ENCODE measurements around the gene CPPED1.

Gene CPPED1

GRCh38 chr16:12629271-12629670 is 174.4 kb downstream of the CPPED1 start:
- H3K27me3 ChIP-seq (ENCODE audit: control insufficient read depth, insufficient read depth, low read length), result peaks cover 34% of the 10 kb centered on the region
- no peaks in the 10 kb centered on the region for H3K36me3 ChIP-seq (ENCODE audit: insufficient read depth, low read length)
- H3K9me3 ChIP-seq (replicated peaks; ENCODE audit: low read length), result no peaks in the 10 kb centered on the region
- H3K4me2 ChIP-seq (ENCODE audit: low read length), result no peak overlapping the region
- no peak overlapping the region for H3K9ac ChIP-seq (ENCODE audit: low read depth, low read length)
- no peaks in the 10 kb centered on the region for H3K4me1 ChIP-seq (ENCODE audit: control insufficient read depth, insufficient read depth, low read length)
- H3K4me3 ChIP-seq (ENCODE audit: low read length), result no peak overlapping the region

- H3K36me3 ChIP-seq (ENCODE audit: insufficient read depth, low read length), result no peaks in the 10 kb centered on the region
- no peaks in the 10 kb centered on the region for H3K9me3 ChIP-seq (replicated peaks; ENCODE audit: low read length)
- H3K9ac ChIP-seq (ENCODE audit: low read depth, low read length), result no peak overlapping the region
- H3K4me1 ChIP-seq (ENCODE audit: control insufficient read depth, insufficient read depth, low read length), result no peaks in the 10 kb centered on the region
- H3K27me3 ChIP-seq (ENCODE audit: control insufficient read depth, insufficient read depth, low read length), result peaks cover 34% of the 10 kb centered on the region
- H3K4me2 ChIP-seq (ENCODE audit: low read length), result no peak overlapping the region
- H3K4me3 ChIP-seq (ENCODE audit: low read length), result no peak overlapping the region
Measured at GRCh38 chr16:12628536-12628935, 175.2 kb downstream of the CPPED1 start.

GRCh38 chr16:12627394-12627793 is 176.3 kb downstream of the CPPED1 start:
- H3K4me3 ChIP-seq (ENCODE audit: low read length), result no peak overlapping the region
- H3K9me3 ChIP-seq (replicated peaks; ENCODE audit: low read length), result no peaks in the 10 kb centered on the region
- no peak overlapping the region for H3K4me2 ChIP-seq (ENCODE audit: low read length)
- no peaks in the 10 kb centered on the region for H3K36me3 ChIP-seq (ENCODE audit: insufficient read depth, low read length)
- no peaks in the 10 kb centered on the region for H3K4me1 ChIP-seq (ENCODE audit: control insufficient read depth, insufficient read depth, low read length)
- H3K9ac ChIP-seq (ENCODE audit: low read depth, low read length), result no peak overlapping the region
- peaks cover 26% of the 10 kb centered on the region for H3K27me3 ChIP-seq (ENCODE audit: control insufficient read depth, insufficient read depth, low read length)

- Histone ChIP-seq H3K9me3 (replicated peaks; ENCODE audit: low read length) (no peaks in the 10 kb centered on the region), H3K27me3 (ENCODE audit: control insufficient read depth, insufficient read depth, low read length) (peaks cover 28% of the 10 kb centered on the region), H3K4me1 (ENCODE audit: control insufficient read depth, insufficient read depth, low read length) (no peaks in the 10 kb centered on the region), H3K4me2 (ENCODE audit: low read length) (no peak overlapping the region), H3K9ac (ENCODE audit: low read depth, low read length) (no peak overlapping the region), H3K36me3 (ENCODE audit: insufficient read depth, low read length) (no peaks in the 10 kb centered on the region), H3K4me3 (ENCODE audit: low read length) (no peak overlapping the region)
Measured at GRCh38 chr16:12626411-12626810, 177.3 kb downstream of the CPPED1 start.

- peaks cover 27% of the 10 kb centered on the region for H3K27me3 ChIP-seq (ENCODE audit: control insufficient read depth, insufficient read depth, low read length)
- no peaks in the 10 kb centered on the region for H3K9me3 ChIP-seq (replicated peaks; ENCODE audit: low read length)
- no peak overlapping the region for H3K4me3 ChIP-seq (ENCODE audit: low read length)
- no peak overlapping the region for H3K9ac ChIP-seq (ENCODE audit: low read depth, low read length)
- H3K4me1 ChIP-seq (ENCODE audit: control insufficient read depth, insufficient read depth, low read length), result no peaks in the 10 kb centered on the region
- no peak overlapping the region for H3K4me2 ChIP-seq (ENCODE audit: low read length)
- H3K36me3 ChIP-seq (ENCODE audit: insufficient read depth, low read length), result no peaks in the 10 kb centered on the region
Measured at GRCh38 chr16:12625716-12626115, 178.0 kb downstream of the CPPED1 start.

- Histone ChIP-seq H3K9me3 (replicated peaks; ENCODE audit: low read length) (no peaks in the 10 kb centered on the region), H3K36me3 (ENCODE audit: insufficient read depth, low read length) (no peaks in the 10 kb centered on the region), H3K4me2 (ENCODE audit: low read length) (no peak overlapping the region), H3K4me1 (ENCODE audit: control insufficient read depth, insufficient read depth, low read length) (no peaks in the 10 kb centered on the region), H3K4me3 (ENCODE audit: low read length) (no peak overlapping the region), H3K9ac (ENCODE audit: low read depth, low read length) (no peak overlapping the region), H3K27me3 (ENCODE audit: control insufficient read depth, insufficient read depth, low read length) (peaks cover 21% of the 10 kb centered on the region)
Measured at GRCh38 chr16:12625068-12625467, 178.6 kb downstream of the CPPED1 start.

- no peaks in the 10 kb centered on the region for H3K36me3 ChIP-seq (ENCODE audit: insufficient read depth, low read length)
- H3K9me3 ChIP-seq (replicated peaks; ENCODE audit: low read length), result no peaks in the 10 kb centered on the region
- no peaks in the 10 kb centered on the region for H3K4me1 ChIP-seq (ENCODE audit: control insufficient read depth, insufficient read depth, low read length)
- peaks cover 11% of the 10 kb centered on the region for H3K27me3 ChIP-seq (ENCODE audit: control insufficient read depth, insufficient read depth, low read length)
- H3K4me3 ChIP-seq (ENCODE audit: low read length), result no peak overlapping the region
- H3K4me2 ChIP-seq (ENCODE audit: low read length), result no peak overlapping the region
- no peak overlapping the region for H3K9ac ChIP-seq (ENCODE audit: low read depth, low read length)
Measured at GRCh38 chr16:12620150-12620549, 183.5 kb downstream of the CPPED1 start.

- Histone ChIP-seq H3K27me3 (ENCODE audit: control insufficient read depth, insufficient read depth, low read length) (peaks cover 11% of the 10 kb centered on the region), H3K4me3 (ENCODE audit: low read length) (no peak overlapping the region), H3K4me2 (ENCODE audit: low read length) (no peak overlapping the region), H3K4me1 (ENCODE audit: control insufficient read depth, insufficient read depth, low read length) (peaks cover 4% of the 10 kb centered on the region), H3K9ac (ENCODE audit: low read depth, low read length) (no peak overlapping the region), H3K36me3 (ENCODE audit: insufficient read depth, low read length) (no peaks in the 10 kb centered on the region), H3K9me3 (replicated peaks; ENCODE audit: low read length) (no peaks in the 10 kb centered on the region)
Measured at GRCh38 chr16:12618515-12618914, 185.2 kb downstream of the CPPED1 start.

- Histone ChIP-seq H3K36me3 (ENCODE audit: insufficient read depth, low read length) (no peaks in the 10 kb centered on the region), H3K9ac (ENCODE audit: low read depth, low read length) (no peak overlapping the region), H3K27me3 (ENCODE audit: control insufficient read depth, insufficient read depth, low read length) (peaks cover 14% of the 10 kb centered on the region), H3K4me2 (ENCODE audit: low read length) (no peak overlapping the region), H3K9me3 (replicated peaks; ENCODE audit: low read length) (no peaks in the 10 kb centered on the region), H3K4me1 (ENCODE audit: control insufficient read depth, insufficient read depth, low read length) (peaks cover 4% of the 10 kb centered on the region), H3K4me3 (ENCODE audit: low read length) (no peak overlapping the region)
Measured at GRCh38 chr16:12617401-12617819, 186.3 kb downstream of the CPPED1 start.

GRCh38 chr16:12614662-12615278 is 188.9 kb downstream of the CPPED1 start:
- Histone ChIP-seq H3K9ac (ENCODE audit: low read depth, low read length) (no peak overlapping the region), H3K9me3 (replicated peaks; ENCODE audit: low read length) (no peaks in the 10 kb centered on the region), H3K27me3 (ENCODE audit: control insufficient read depth, insufficient read depth, low read length) (peaks cover 7% of the 10 kb centered on the region), H3K4me1 (ENCODE audit: control insufficient read depth, insufficient read depth, low read length) (peaks cover 4% of the 10 kb centered on the region), H3K36me3 (ENCODE audit: insufficient read depth, low read length) (no peaks in the 10 kb centered on the region), H3K4me2 (ENCODE audit: low read length) (no peak overlapping the region), H3K4me3 (ENCODE audit: low read length) (no peak overlapping the region)

- Histone ChIP-seq H3K9ac (ENCODE audit: low read depth, low read length) (no peak overlapping the region), H3K4me2 (ENCODE audit: low read length) (no peak overlapping the region), H3K4me1 (ENCODE audit: control insufficient read depth, insufficient read depth, low read length) (peaks cover 4% of the 10 kb centered on the region), H3K36me3 (ENCODE audit: insufficient read depth, low read length) (no peaks in the 10 kb centered on the region), H3K9me3 (replicated peaks; ENCODE audit: low read length) (no peaks in the 10 kb centered on the region), H3K4me3 (ENCODE audit: low read length) (no peak overlapping the region), H3K27me3 (ENCODE audit: control insufficient read depth, insufficient read depth, low read length) (peaks cover 7% of the 10 kb centered on the region)
Measured at GRCh38 chr16:12613992-12614661, 189.6 kb downstream of the CPPED1 start.

Data from skeletal muscle satellite cell (primary cell).